GM18951 (cell line): ENCODE data around the gene HERC2.
"Not testable (repeated sequence)": the region's sequence is repeated elsewhere in the genome, so short reads cannot be mapped to it uniquely, and the experiment has no call there.

Experiments
- POLR2A ChIP-seq: IDR thresholded peaks from 4 replicates; pipeline ENCODE4 v1.6.1; 2011; ENCODE audit warnings: mild to moderate bottlenecking; ENCODE audit not compliant: insufficient read length, insufficient read depth; ENCODE audit errors: extremely low read depth
- in situ Hi-C: fragments of 300-500 bp; cut with MboI; formaldehyde crosslinking; loops from one replicate; pipeline ENCODE4 v1.12.0; 2022; ENCODE audit warnings: low sequenced_read_pairs, mixed read lengths, inconsistent platforms; ENCODE audit not compliant: unreplicated experiment

The HERC2 gene

GRCh38 chr15:28264166-28264565 is 57.8 kb downstream of the HERC2 start:
- TF ChIP-seq POLR2A, result no peak
- in situ Hi-C loops, result no loop called here

- no peak for TF ChIP-seq POLR2A
- in situ Hi-C loops, result no loop called here
Measured at GRCh38 chr15:28262438-28262837, 59.5 kb downstream of the HERC2 start.

- in situ Hi-C loops, result no loop called here
- TF ChIP-seq POLR2A, result no peak
Measured at GRCh38 chr15:28260722-28261121, 61.3 kb downstream of the HERC2 start.

GRCh38 chr15:28260317-28260716 is 61.7 kb downstream of the HERC2 start:
- in situ Hi-C loops, result no loop called here
- no peak for TF ChIP-seq POLR2A

- in situ Hi-C loops, result no loop called here
- TF ChIP-seq POLR2A, result no peak
Measured at GRCh38 chr15:28255965-28256364, 66.0 kb downstream of the HERC2 start.

GRCh38 chr15:28252831-28253230 is 69.1 kb downstream of the HERC2 start:
- no peak for TF ChIP-seq POLR2A
- in situ Hi-C loops, result no loop called here

- TF ChIP-seq POLR2A, result no peak
- in situ Hi-C loops, result no loop called here
Measured at GRCh38 chr15:28246605-28247004, 75.4 kb downstream of the HERC2 start.

- TF ChIP-seq POLR2A, result no peak
- in situ Hi-C loops, result no loop called here
Measured at GRCh38 chr15:28243901-28244300, 78.1 kb downstream of the HERC2 start.

GRCh38 chr15:28243399-28243798 is 78.6 kb downstream of the HERC2 start:
- in situ Hi-C loops, result no loop called here
- TF ChIP-seq POLR2A, result no peak

GRCh38 chr15:28238296-28238695 is 83.7 kb downstream of the HERC2 start:
- in situ Hi-C loops, result not testable (repeated sequence)

- in situ Hi-C loops, result not testable (repeated sequence)
Measured at GRCh38 chr15:28231743-28232142, 90.2 kb downstream of the HERC2 start.

- in situ Hi-C loops, result not testable (repeated sequence)
Measured at GRCh38 chr15:28231336-28231735, 90.6 kb downstream of the HERC2 start.

- in situ Hi-C loops, result not testable (repeated sequence)
Measured at GRCh38 chr15:28228990-28229640, 92.9 kb downstream of the HERC2 start.

- in situ Hi-C loops, result no loop called here
- no peak for TF ChIP-seq POLR2A
Measured at GRCh38 chr15:28228096-28228495, 93.9 kb downstream of the HERC2 start.

- in situ Hi-C loops, result not testable (repeated sequence)
Measured at GRCh38 chr15:28227303-28227702, 94.7 kb downstream of the HERC2 start.

- in situ Hi-C loops, result not testable (repeated sequence)
Measured at GRCh38 chr15:28222612-28223011, 99.4 kb downstream of the HERC2 start.

GRCh38 chr15:28221696-28222095 is 100.3 kb downstream of the HERC2 start:
- in situ Hi-C loops, result not testable (repeated sequence)
